HepG2 (cell line): ENCODE measurements around the gene GAGE10. TPM values are rescaled to one million over a fixed set of nuclear protein-coding genes. Genes with fewer than 3 reads are reported as not detected.
A peak's percentile ranks its signal among the peaks of the same experiment; 100 is the strongest.

Experiments
- AGO1 ChIP-seq: fragments of 200-400 bp; formaldehyde crosslinking; IDR thresholded peaks from 2 replicates; pipeline ENCODE4 v1.6.1; 2017; ENCODE audit warnings: mild to moderate bottlenecking, low read depth, low read length, moderate library complexity; ENCODE audit not compliant: poor library complexity, severe bottlenecking
- ATRX ChIP-seq: sonication (generic); formaldehyde crosslinking; IDR thresholded peaks from 2 replicates; pipeline ENCODE4 v1.4.0; 2020; ENCODE audit warnings: missing genetic modification reagents, borderline replicate concordance
- CBX1 ChIP-seq: IDR thresholded peaks from one replicate; pipeline ENCODE4 v1.6.1; 2016; ENCODE audit warnings: antibody characterized with exemption, low read depth
- CREM ChIP-seq, 2 experiments: sonication (generic) in 1 of 2; formaldehyde crosslinking in 1 of 2; IDR thresholded peaks; 2 replicates each; pipeline versions ENCODE4 v1.4.0 to v1.6.1; 2016 to 2020; ENCODE audit warnings: antibody characterized with exemption in 1 of 2, mild to moderate bottlenecking in 1 of 2, missing genetic modification reagents in 1 of 2
- EHMT2 ChIP-seq: fragments of 200-600 bp; sonication (generic); IDR thresholded peaks from 2 replicates; pipeline ENCODE4 v1.7.0; 2017; ENCODE audit warnings: antibody characterized with exemption, low read depth, low read length, borderline replicate concordance
- GATAD1 ChIP-seq: IDR thresholded peaks from 2 replicates; pipeline ENCODE4 v1.6.1; 2016; ENCODE audit warnings: missing genetic modification reagents, missing compliant biosample characterization
- MIXL1 ChIP-seq: IDR thresholded peaks from 2 replicates; pipeline ENCODE4 v1.6.1; 2016
- MLLT10 ChIP-seq: sonication (generic); formaldehyde crosslinking; IDR thresholded peaks from 2 replicates; pipeline ENCODE4 v1.4.0; 2020; ENCODE audit warnings: missing genetic modification reagents
- RBFOX2 ChIP-seq: fragments of 200-400 bp; formaldehyde crosslinking; IDR thresholded peaks from 2 replicates; pipeline ENCODE4 v1.6.1; 2017; ENCODE audit warnings: low read depth, mild to moderate bottlenecking, low read length
- SOX5 ChIP-seq: IDR thresholded peaks from 2 replicates; pipeline ENCODE4 v1.6.1; 2016; ENCODE audit warnings: borderline replicate concordance
- ZNF180 ChIP-seq: sonication (generic); formaldehyde crosslinking; IDR thresholded peaks from 2 replicates; pipeline ENCODE4 v1.4.0; 2020; ENCODE audit warnings: low read depth, missing genetic modification reagents, borderline replicate concordance
- ZNF264 ChIP-seq: sonication (generic); formaldehyde crosslinking; IDR thresholded peaks from 2 replicates; pipeline ENCODE4 v1.4.0; 2020; ENCODE audit warnings: missing genetic modification reagents
- ZNF331 ChIP-seq: sonication (generic); formaldehyde crosslinking; IDR thresholded peaks from 2 replicates; pipeline ENCODE4 v1.4.0; 2020; ENCODE audit warnings: missing genetic modification reagents
- ZNF572 ChIP-seq: sonication (generic); formaldehyde crosslinking; IDR thresholded peaks from 2 replicates; pipeline ENCODE4 v1.5.1; 2020; ENCODE audit warnings: mild to moderate bottlenecking, missing genetic modification reagents
- ZNF619 ChIP-seq: sonication (generic); formaldehyde crosslinking; IDR thresholded peaks from 2 replicates; pipeline ENCODE4 v1.4.0; 2020; ENCODE audit warnings: mild to moderate bottlenecking, missing genetic modification reagents
- ZNF644 ChIP-seq: IDR thresholded peaks from 2 replicates; pipeline ENCODE4 v1.6.1; 2016; ENCODE audit warnings: low read depth
- ZNF883 ChIP-seq: sonication (generic); formaldehyde crosslinking; IDR thresholded peaks from 2 replicates; pipeline ENCODE4 v1.5.1; 2020; ENCODE audit warnings: mild to moderate bottlenecking, missing genetic modification reagents; ENCODE audit errors: not compliant biosample characterization
- polyA plus RNA-seq, 8 experiments: library from polyadenylated mRNA; depleted of rRNA in 3 of 8; stranded (reverse) in 7 of 8; unstranded in 1 of 8; fragments of >200 nt; fragmentation: Illumina TruSeq in 4 of 8; extraction: Trizol in 4 of 8; gene quantifications; 2 replicates each; pipeline versions ENCODE4 v1.2.1 to v1.2.3, GENCODE V29; 2011 to 2016; ENCODE audit warnings: low read depth in 4 of 8, missing spikeins in 1 of 8, mixed read lengths in 1 of 8; ENCODE audit not compliant: insufficient read depth in 1 of 8
- total RNA-seq, 5 experiments: library from RNA; depleted of rRNA; stranded (reverse); fragments of >200 nt; fragmentation: Illumina TruSeq; extraction: Trizol; gene quantifications; 2 replicates each; pipeline ENCODE4 v1.2.3, GENCODE V29; 2016; ENCODE audit warnings: low read depth in 1 of 5
- TF ChIP-seq, protein P1 (sequence below): sonication (generic); formaldehyde crosslinking; IDR thresholded peaks from 2 replicates; pipeline ENCODE4 v1.8.1; 2022; ENCODE audit warnings: mild to moderate bottlenecking, missing genetic modification reagents
- TF ChIP-seq, protein P2 (sequence below): sonication (generic); formaldehyde crosslinking; IDR thresholded peaks from 2 replicates; pipeline ENCODE4 v1.4.0; 2020; ENCODE audit warnings: missing genetic modification reagents
- TF ChIP-seq, protein P3 (sequence below): sonication (generic); formaldehyde crosslinking; conservative IDR thresholded peaks from 2 replicates; pipeline ENCODE4 v1.8.0; 2022; ENCODE audit warnings: missing genetic modification reagents
- TF ChIP-seq, protein P4 (sequence below): sonication (generic); formaldehyde crosslinking; IDR thresholded peaks from 2 replicates; pipeline ENCODE4 v1.4.0; 2020; ENCODE audit warnings: mild to moderate bottlenecking, missing genetic modification reagents
- TF ChIP-seq, protein P5 (sequence below): sonication (generic); formaldehyde crosslinking; IDR thresholded peaks from 2 replicates; pipeline ENCODE4 v1.5.1; 2020; ENCODE audit warnings: missing genetic modification reagents, mild to moderate bottlenecking, borderline replicate concordance

The GAGE10 gene
- total and polyA plus RNA-seq, 2 of the 13 experiments (the other 11 are each of a cell fraction or from before 2014, with no cell fraction given): not detected

DNA sequence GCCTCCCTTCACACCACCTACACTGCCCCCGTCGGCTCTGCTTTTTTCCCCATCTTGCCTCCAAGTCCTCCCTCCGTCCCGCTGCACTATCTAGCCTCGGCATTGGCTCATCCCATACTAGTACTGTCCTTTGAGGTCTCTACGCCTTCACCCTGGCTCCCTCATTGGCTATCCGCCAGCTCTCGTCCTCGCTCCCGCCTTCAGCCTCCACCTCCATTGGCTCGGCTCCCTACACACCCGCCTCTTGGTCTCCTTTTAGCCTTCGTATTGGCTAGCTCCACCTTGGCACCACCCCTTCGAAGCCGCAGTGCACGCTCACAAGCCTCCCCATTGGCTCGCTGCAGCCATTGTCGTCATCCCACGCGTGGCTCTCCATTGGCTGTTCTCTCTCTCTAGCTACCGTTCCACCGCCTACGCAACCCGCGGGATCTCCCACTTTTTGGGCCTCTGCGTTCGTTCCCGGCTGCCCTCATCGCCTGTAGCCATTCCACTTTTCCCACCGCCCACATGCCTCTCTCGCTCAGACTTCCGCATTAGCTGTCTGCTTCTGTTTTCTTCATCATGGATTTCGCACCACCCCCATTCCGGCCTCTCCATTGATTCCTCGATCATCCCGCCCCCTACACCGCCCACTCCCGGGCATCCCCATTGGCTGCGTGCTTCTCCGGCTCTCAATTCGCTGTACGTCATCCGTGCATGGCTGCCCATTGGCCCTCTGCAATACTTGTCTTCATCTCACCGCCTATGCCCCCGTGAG, 34.3 kb upstream of the GAGE10 start (continued):
- TF ChIP-seq ZNF883 (CRISPR knock-in tag) (no peak), EHMT2 (peak; percentile 67; the same call in 1 of the 2 replicates), CBX1 (no peak), ZNF644 (CRISPR knock-in tag) (no peak), ZNF572 (no peak), GATAD1 (CRISPR knock-in tag) (peak; percentile 69), RBFOX2 (no peak), ATRX (CRISPR knock-in tag) (no peak), CREM (IDR thresholded peaks at IDR 0.05) (peak; percentile 95), CREM (CRISPR knock-in tag; IDR thresholded peaks at IDR 0.05) (no peak), MLLT10 (CRISPR knock-in tag) (no peak), ZNF331 (no peak), ZNF180 (CRISPR knock-in tag) (no peak), MIXL1 (no peak), ZNF264 (CRISPR knock-in tag) (no peak), SOX5 (no peak), ZNF619 (CRISPR knock-in tag) (no peak), AGO1 (no peak)
- TF ChIP-seq, protein P1, sequence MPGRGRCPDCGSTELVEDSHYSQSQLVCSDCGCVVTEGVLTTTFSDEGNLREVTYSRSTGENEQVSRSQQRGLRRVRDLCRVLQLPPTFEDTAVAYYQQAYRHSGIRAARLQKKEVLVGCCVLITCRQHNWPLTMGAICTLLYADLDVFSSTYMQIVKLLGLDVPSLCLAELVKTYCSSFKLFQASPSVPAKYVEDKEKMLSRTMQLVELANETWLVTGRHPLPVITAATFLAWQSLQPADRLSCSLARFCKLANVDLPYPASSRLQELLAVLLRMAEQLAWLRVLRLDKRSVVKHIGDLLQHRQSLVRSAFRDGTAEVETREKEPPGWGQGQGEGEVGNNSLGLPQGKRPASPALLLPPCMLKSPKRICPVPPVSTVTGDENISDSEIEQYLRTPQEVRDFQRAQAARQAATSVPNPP (CRISPR knock-in tag): no peak
- TF ChIP-seq, protein P2, sequence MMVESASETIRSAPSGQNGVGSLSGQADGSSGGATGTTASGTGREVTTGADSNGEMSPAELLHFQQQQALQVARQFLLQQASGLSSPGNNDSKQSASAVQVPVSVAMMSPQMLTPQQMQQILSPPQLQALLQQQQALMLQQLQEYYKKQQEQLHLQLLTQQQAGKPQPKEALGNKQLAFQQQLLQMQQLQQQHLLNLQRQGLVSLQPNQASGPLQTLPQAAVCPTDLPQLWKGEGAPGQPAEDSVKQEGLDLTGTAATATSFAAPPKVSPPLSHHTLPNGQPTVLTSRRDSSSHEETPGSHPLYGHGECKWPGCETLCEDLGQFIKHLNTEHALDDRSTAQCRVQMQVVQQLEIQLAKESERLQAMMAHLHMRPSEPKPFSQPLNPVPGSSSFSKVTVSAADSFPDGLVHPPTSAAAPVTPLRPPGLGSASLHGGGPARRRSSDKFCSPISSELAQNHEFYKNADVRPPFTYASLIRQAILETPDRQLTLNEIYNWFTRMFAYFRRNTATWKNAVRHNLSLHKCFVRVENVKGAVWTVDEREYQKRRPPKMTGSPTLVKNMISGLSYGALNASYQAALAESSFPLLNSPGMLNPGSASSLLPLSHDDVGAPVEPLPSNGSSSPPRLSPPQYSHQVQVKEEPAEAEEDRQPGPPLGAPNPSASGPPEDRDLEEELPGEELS (CRISPR knock-in tag): no peak
- TF ChIP-seq, protein P3, sequence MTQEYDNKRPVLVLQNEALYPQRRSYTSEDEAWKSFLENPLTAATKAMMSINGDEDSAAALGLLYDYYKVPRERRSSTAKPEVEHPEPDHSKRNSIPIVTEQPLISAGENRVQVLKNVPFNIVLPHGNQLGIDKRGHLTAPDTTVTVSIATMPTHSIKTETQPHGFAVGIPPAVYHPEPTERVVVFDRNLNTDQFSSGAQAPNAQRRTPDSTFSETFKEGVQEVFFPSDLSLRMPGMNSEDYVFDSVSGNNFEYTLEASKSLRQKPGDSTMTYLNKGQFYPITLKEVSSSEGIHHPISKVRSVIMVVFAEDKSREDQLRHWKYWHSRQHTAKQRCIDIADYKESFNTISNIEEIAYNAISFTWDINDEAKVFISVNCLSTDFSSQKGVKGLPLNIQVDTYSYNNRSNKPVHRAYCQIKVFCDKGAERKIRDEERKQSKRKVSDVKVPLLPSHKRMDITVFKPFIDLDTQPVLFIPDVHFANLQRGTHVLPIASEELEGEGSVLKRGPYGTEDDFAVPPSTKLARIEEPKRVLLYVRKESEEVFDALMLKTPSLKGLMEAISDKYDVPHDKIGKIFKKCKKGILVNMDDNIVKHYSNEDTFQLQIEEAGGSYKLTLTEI (CRISPR knock-in tag): no peak
- TF ChIP-seq, protein P4, sequence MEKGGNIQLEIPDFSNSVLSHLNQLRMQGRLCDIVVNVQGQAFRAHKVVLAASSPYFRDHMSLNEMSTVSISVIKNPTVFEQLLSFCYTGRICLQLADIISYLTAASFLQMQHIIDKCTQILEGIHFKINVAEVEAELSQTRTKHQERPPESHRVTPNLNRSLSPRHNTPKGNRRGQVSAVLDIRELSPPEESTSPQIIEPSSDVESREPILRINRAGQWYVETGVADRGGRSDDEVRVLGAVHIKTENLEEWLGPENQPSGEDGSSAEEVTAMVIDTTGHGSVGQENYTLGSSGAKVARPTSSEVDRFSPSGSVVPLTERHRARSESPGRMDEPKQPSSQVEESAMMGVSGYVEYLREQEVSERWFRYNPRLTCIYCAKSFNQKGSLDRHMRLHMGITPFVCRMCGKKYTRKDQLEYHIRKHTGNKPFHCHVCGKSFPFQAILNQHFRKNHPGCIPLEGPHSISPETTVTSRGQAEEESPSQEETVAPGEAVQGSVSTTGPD (CRISPR knock-in tag): no peak
- TF ChIP-seq, protein P5, sequence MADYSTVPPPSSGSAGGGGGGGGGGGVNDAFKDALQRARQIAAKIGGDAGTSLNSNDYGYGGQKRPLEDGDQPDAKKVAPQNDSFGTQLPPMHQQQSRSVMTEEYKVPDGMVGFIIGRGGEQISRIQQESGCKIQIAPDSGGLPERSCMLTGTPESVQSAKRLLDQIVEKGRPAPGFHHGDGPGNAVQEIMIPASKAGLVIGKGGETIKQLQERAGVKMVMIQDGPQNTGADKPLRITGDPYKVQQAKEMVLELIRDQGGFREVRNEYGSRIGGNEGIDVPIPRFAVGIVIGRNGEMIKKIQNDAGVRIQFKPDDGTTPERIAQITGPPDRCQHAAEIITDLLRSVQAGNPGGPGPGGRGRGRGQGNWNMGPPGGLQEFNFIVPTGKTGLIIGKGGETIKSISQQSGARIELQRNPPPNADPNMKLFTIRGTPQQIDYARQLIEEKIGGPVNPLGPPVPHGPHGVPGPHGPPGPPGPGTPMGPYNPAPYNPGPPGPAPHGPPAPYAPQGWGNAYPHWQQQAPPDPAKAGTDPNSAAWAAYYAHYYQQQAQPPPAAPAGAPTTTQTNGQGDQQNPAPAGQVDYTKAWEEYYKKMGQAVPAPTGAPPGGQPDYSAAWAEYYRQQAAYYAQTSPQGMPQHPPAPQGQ: no peak
